HEK293 (cell line): ENCODE results near the gene PLB1.

Experiments
- GLI2 ChIP-seq: fragments of 450-650 bp; formaldehyde crosslinking; IDR thresholded peaks from 2 replicates; pipeline ENCODE4; 2017; ENCODE audit warnings: missing biosample characterization, missing genetic modification characterization, low read depth, borderline replicate concordance
- GLI4 ChIP-seq: fragments of 450-650 bp; formaldehyde crosslinking; IDR thresholded peaks from 2 replicates; pipeline ENCODE4 v1.5.1; 2016; ENCODE audit warnings: missing biosample characterization, missing genetic modification characterization
- GLIS1 ChIP-seq: fragments of 450-650 bp; formaldehyde crosslinking; IDR thresholded peaks from 2 replicates; pipeline ENCODE4 v1.5.1; 2016; ENCODE audit warnings: missing biosample characterization, missing genetic modification characterization
- HOXA7 ChIP-seq: sonication (generic); formaldehyde crosslinking; IDR thresholded peaks from 2 replicates; pipeline ENCODE4 v1.8.1; 2022; ENCODE audit warnings: missing genetic modification reagents, borderline replicate concordance
- HOXC10 ChIP-seq: sonication (generic); formaldehyde crosslinking; IDR thresholded peaks from 2 replicates; pipeline ENCODE4 v1.8.1; 2023; ENCODE audit warnings: mild to moderate bottlenecking, missing genetic modification reagents
- MEIS1 ChIP-seq: sonication (generic); formaldehyde crosslinking; IDR thresholded peaks from 2 replicates; pipeline ENCODE4 v1.8.1; 2022; ENCODE audit warnings: missing genetic modification reagents, mild to moderate bottlenecking, borderline replicate concordance
- OVOL3 ChIP-seq: fragments of 450-650 bp; formaldehyde crosslinking; IDR thresholded peaks from 2 replicates; pipeline ENCODE4 v1.5.1; 2016; ENCODE audit warnings: missing biosample characterization, missing genetic modification characterization
- WT1 ChIP-seq: fragments of 450-650 bp; formaldehyde crosslinking; IDR thresholded peaks from 2 replicates; pipeline ENCODE4 v1.5.1; 2016; ENCODE audit warnings: missing biosample characterization, missing genetic modification characterization
- YY1 ChIP-seq: fragments of 450-650 bp; formaldehyde crosslinking; IDR thresholded peaks from 2 replicates; pipeline ENCODE4 v1.5.1; 2018; ENCODE audit warnings: missing biosample characterization, missing genetic modification characterization
- ZFP37 ChIP-seq: fragments of 450-650 bp; formaldehyde crosslinking; IDR thresholded peaks from 2 replicates; pipeline ENCODE4 v1.5.1; 2016; ENCODE audit warnings: missing biosample characterization, missing genetic modification characterization
- ZNF350 ChIP-seq: fragments of 450-650 bp; formaldehyde crosslinking; IDR thresholded peaks from 2 replicates; pipeline ENCODE4 v1.5.0; 2017; ENCODE audit warnings: missing biosample characterization, mild to moderate bottlenecking, missing genetic modification characterization
- ZNF529 ChIP-seq: fragments of 450-650 bp; formaldehyde crosslinking; IDR thresholded peaks from 2 replicates; pipeline ENCODE4 v1.5.1; 2017; ENCODE audit warnings: missing genetic modification characterization, missing biosample characterization; ENCODE audit not compliant: insufficient replicate concordance
- ZNF670 ChIP-seq: fragments of 450-650 bp; formaldehyde crosslinking; IDR thresholded peaks from 2 replicates; pipeline ENCODE4 v1.5.1; 2016; ENCODE audit warnings: missing biosample characterization, missing genetic modification characterization, low read depth
- ZNF707 ChIP-seq: fragments of 450-650 bp; formaldehyde crosslinking; IDR thresholded peaks from 2 replicates; pipeline ENCODE4 v1.5.1; 2016; ENCODE audit warnings: missing biosample characterization, missing genetic modification characterization
- ZNF791 ChIP-seq: fragments of 450-650 bp; formaldehyde crosslinking; IDR thresholded peaks from 2 replicates; pipeline ENCODE4 v1.5.1; 2016; ENCODE audit warnings: missing biosample characterization, missing genetic modification characterization
- TF ChIP-seq, protein P1 (sequence below): fragments of 450-650 bp; formaldehyde crosslinking; IDR thresholded peaks from 2 replicates; pipeline ENCODE4 v1.5.1; 2016; ENCODE audit warnings: missing biosample characterization, missing genetic modification characterization
- TF ChIP-seq, protein P2 (sequence below): fragments of 450-650 bp; formaldehyde crosslinking; conservative IDR thresholded peaks from 2 replicates; pipeline ENCODE4 v1.5.1; 2016; ENCODE audit warnings: low read depth, missing biosample characterization, missing genetic modification characterization
- TF ChIP-seq, protein P3 (sequence below): fragments of 450-650 bp; formaldehyde crosslinking; IDR thresholded peaks from 2 replicates; pipeline ENCODE4 v1.5.1; 2016; ENCODE audit warnings: missing biosample characterization, missing genetic modification characterization
- TF ChIP-seq, protein P4 (sequence below): fragments of 450-650 bp; formaldehyde crosslinking; IDR thresholded peaks from 2 replicates; pipeline ENCODE4 v1.5.1; 2017; ENCODE audit warnings: missing biosample characterization, missing genetic modification characterization
- TF ChIP-seq, protein P5 (sequence below): fragments of 450-650 bp; IDR thresholded peaks from 2 replicates; pipeline ENCODE4 v1.5.1; 2018; ENCODE audit warnings: missing biosample characterization, mild to moderate bottlenecking, missing genetic modification characterization
- TF ChIP-seq, protein P6 (sequence below): fragments of 450-650 bp; formaldehyde crosslinking; IDR thresholded peaks from 2 replicates; pipeline ENCODE4 v1.5.0; 2017; ENCODE audit warnings: missing biosample characterization, missing genetic modification characterization, borderline replicate concordance
- TF ChIP-seq, protein P7 (sequence below): fragments of 450-650 bp; formaldehyde crosslinking; IDR thresholded peaks from 2 replicates; pipeline ENCODE4 v1.5.1; 2016; ENCODE audit warnings: missing biosample characterization, missing genetic modification characterization

The PLB1 gene

DNA sequence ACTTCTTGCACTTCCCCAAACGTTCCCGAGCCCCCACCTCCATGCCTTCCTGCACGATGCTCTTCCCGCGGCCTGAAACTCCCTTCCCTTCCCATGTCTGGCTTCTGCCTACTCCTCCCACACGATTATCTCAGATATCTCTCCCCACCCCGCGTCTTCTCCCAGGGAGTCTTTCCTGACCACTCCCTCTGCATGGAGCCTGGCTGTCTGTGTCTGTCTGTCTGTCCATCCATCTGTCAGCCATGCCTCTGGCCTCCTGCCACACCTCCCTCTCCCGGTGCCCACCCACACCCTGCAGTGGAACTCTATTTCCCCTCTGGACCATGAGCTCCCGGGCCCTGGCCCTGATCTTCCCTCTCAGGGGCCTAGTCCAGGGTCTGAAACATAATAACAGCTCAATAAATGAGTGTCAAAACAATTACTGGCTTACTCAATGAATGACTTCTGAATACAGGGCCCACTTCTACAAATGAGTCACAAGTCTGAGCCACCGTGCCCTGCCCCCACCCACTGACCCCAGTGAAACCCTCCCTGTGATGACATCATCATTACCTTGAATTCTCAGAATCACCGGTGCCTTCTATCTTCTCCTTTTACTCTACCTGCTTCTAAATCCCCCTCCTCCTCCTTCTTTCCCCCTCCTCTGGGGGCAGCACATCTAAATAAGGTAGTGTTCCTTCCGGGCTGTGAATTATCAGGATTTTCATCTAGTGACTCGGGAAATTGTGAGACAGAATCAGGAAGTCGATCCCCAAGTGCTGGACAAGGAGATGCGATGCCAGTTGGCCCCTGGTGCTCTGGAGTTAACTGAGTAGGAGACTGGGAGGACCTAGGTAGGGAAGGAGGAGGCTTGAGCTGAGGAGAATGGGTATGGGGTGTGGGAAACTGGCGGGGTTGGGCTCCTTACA lies 46.1 kb upstream of the PLB1 start (continued):
- TF ChIP-seq, protein P1, sequence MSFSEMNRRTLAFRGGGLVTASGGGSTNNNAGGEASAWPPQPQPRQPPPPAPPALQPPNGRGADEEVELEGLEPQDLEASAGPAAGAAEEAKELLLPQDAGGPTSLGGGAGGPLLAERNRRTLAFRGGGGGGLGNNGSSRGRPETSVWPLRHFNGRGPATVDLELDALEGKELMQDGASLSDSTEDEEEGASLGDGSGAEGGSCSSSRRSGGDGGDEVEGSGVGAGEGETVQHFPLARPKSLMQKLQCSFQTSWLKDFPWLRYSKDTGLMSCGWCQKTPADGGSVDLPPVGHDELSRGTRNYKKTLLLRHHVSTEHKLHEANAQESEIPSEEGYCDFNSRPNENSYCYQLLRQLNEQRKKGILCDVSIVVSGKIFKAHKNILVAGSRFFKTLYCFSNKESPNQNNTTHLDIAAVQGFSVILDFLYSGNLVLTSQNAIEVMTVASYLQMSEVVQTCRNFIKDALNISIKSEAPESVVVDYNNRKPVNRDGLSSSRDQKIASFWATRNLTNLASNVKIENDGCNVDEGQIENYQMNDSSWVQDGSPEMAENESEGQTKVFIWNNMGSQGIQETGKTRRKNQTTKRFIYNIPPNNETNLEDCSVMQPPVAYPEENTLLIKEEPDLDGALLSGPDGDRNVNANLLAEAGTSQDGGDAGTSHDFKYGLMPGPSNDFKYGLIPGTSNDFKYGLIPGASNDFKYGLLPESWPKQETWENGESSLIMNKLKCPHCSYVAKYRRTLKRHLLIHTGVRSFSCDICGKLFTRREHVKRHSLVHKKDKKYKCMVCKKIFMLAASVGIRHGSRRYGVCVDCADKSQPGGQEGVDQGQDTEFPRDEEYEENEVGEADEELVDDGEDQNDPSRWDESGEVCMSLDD (tag by site-specific recombination) = no peak
- TF ChIP-seq HOXA7 (CRISPR knock-in tag) (no peak), WT1 (tag by site-specific recombination) (no peak), GLI4 (no peak), HOXC10 (CRISPR knock-in tag) (no peak), OVOL3 (no peak), ZFP37 (tag by site-specific recombination) (peak; percentile 43; the same call in 1 of the 2 replicates), ZNF707 (tag by site-specific recombination) (no peak), GLIS1 (no peak), MEIS1 (no peak), ZNF529 (tag by site-specific recombination) (no peak), ZNF350 (no peak), YY1 (tag by site-specific recombination) (no peak), ZNF670 (tag by site-specific recombination) (no peak), ZNF791 (tag by site-specific recombination) (no peak), GLI2 (no peak)
- TF ChIP-seq, protein P2, sequence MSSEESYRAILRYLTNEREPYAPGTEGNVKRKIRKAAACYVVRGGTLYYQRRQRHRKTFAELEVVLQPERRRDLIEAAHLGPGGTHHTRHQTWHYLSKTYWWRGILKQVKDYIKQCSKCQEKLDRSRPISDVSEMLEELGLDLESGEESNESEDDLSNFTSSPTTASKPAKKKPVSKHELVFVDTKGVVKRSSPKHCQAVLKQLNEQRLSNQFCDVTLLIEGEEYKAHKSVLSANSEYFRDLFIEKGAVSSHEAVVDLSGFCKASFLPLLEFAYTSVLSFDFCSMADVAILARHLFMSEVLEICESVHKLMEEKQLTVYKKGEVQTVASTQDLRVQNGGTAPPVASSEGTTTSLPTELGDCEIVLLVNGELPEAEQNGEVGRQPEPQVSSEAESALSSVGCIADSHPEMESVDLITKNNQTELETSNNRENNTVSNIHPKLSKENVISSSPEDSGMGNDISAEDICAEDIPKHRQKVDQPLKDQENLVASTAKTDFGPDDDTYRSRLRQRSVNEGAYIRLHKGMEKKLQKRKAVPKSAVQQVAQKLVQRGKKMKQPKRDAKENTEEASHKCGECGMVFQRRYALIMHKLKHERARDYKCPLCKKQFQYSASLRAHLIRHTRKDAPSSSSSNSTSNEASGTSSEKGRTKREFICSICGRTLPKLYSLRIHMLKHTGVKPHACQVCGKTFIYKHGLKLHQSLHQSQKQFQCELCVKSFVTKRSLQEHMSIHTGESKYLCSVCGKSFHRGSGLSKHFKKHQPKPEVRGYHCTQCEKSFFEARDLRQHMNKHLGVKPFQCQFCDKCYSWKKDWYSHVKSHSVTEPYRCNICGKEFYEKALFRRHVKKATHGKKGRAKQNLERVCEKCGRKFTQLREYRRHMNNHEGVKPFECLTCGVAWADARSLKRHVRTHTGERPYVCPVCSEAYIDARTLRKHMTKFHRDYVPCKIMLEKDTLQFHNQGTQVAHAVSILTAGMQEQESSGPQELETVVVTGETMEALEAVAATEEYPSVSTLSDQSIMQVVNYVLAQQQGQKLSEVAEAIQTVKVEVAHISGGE = no peak
- TF ChIP-seq, protein P3, sequence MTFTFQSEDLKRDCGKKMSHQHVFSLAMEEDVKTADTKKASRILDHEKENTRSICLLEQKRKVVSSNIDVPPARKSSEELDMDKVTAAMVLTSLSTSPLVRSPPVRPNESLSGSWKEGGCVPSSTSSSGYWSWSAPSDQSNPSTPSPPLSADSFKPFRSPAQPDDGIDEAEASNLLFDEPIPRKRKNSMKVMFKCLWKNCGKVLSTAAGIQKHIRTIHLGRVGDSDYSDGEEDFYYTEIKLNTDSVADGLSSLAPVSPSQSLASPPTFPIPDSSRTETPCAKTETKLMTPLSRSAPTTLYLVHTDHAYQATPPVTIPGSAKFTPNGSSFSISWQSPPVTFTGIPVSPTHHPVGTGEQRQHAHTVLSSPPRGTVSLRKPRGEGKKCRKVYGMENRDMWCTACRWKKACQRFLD (tag by site-specific recombination) = no peak
- TF ChIP-seq, protein P4, sequence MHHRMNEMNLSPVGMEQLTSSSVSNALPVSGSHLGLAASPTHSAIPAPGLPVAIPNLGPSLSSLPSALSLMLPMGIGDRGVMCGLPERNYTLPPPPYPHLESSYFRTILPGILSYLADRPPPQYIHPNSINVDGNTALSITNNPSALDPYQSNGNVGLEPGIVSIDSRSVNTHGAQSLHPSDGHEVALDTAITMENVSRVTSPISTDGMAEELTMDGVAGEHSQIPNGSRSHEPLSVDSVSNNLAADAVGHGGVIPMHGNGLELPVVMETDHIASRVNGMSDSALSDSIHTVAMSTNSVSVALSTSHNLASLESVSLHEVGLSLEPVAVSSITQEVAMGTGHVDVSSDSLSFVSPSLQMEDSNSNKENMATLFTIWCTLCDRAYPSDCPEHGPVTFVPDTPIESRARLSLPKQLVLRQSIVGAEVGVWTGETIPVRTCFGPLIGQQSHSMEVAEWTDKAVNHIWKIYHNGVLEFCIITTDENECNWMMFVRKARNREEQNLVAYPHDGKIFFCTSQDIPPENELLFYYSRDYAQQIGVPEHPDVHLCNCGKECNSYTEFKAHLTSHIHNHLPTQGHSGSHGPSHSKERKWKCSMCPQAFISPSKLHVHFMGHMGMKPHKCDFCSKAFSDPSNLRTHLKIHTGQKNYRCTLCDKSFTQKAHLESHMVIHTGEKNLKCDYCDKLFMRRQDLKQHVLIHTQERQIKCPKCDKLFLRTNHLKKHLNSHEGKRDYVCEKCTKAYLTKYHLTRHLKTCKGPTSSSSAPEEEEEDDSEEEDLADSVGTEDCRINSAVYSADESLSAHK (tag by site-specific recombination) = no peak
- TF ChIP-seq, protein P5, sequence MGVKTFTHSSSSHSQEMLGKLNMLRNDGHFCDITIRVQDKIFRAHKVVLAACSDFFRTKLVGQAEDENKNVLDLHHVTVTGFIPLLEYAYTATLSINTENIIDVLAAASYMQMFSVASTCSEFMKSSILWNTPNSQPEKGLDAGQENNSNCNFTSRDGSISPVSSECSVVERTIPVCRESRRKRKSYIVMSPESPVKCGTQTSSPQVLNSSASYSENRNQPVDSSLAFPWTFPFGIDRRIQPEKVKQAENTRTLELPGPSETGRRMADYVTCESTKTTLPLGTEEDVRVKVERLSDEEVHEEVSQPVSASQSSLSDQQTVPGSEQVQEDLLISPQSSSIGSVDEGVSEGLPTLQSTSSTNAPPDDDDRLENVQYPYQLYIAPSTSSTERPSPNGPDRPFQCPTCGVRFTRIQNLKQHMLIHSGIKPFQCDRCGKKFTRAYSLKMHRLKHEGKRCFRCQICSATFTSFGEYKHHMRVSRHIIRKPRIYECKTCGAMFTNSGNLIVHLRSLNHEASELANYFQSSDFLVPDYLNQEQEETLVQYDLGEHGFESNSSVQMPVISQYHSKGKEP = no peak
- TF ChIP-seq, protein P6, sequence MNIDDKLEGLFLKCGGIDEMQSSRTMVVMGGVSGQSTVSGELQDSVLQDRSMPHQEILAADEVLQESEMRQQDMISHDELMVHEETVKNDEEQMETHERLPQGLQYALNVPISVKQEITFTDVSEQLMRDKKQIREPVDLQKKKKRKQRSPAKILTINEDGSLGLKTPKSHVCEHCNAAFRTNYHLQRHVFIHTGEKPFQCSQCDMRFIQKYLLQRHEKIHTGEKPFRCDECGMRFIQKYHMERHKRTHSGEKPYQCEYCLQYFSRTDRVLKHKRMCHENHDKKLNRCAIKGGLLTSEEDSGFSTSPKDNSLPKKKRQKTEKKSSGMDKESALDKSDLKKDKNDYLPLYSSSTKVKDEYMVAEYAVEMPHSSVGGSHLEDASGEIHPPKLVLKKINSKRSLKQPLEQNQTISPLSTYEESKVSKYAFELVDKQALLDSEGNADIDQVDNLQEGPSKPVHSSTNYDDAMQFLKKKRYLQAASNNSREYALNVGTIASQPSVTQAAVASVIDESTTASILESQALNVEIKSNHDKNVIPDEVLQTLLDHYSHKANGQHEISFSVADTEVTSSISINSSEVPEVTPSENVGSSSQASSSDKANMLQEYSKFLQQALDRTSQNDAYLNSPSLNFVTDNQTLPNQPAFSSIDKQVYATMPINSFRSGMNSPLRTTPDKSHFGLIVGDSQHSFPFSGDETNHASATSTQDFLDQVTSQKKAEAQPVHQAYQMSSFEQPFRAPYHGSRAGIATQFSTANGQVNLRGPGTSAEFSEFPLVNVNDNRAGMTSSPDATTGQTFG (tag by site-specific recombination) = no peak
- TF ChIP-seq, protein P7, sequence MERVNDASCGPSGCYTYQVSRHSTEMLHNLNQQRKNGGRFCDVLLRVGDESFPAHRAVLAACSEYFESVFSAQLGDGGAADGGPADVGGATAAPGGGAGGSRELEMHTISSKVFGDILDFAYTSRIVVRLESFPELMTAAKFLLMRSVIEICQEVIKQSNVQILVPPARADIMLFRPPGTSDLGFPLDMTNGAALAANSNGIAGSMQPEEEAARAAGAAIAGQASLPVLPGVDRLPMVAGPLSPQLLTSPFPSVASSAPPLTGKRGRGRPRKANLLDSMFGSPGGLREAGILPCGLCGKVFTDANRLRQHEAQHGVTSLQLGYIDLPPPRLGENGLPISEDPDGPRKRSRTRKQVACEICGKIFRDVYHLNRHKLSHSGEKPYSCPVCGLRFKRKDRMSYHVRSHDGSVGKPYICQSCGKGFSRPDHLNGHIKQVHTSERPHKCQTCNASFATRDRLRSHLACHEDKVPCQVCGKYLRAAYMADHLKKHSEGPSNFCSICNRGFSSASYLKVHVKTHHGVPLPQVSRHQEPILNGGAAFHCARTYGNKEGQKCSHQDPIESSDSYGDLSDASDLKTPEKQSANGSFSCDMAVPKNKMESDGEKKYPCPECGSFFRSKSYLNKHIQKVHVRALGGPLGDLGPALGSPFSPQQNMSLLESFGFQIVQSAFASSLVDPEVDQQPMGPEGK (tag by site-specific recombination) = peak; percentile 35; the same call in 1 of the 2 replicates
